GM04504 (cell line): Measurements from ENCODE around the gene MEA1.

Experiments used
- DNase-seq: peaks from one replicate; pipeline ENCODE4 v3.0.0-alpha.2; 2012; ENCODE audit warnings: low read depth

The MEA1 gene

GRCh38 chr6:42970871-42971612 is 42.7 kb downstream of the MEA1 start:
- DNase-seq, result no peak

GRCh38 chr6:42969934-42970333 is 43.8 kb downstream of the MEA1 start:
- DNase-seq, result no peak

GRCh38 chr6:42969431-42969830 is 44.3 kb downstream of the MEA1 start:
- no peak for DNase-seq

GRCh38 chr6:42968783-42969182 is 45.0 kb downstream of the MEA1 start:
- no peak for DNase-seq

GRCh38 chr6:42968126-42968701 is 45.5 kb downstream of the MEA1 start:
- no peak for DNase-seq

GRCh38 chr6:42967228-42967627 is 46.5 kb downstream of the MEA1 start:
- no peak for DNase-seq

GRCh38 chr6:42966571-42966970 is 47.2 kb downstream of the MEA1 start:
- DNase-seq, result no peak

- DNase-seq, result no peak
These were observed 49.7 kb downstream of the MEA1 start for GRCh38 chr6:42963855-42964605.

- DNase-seq, result no peak
These were observed 50.4 kb downstream of the MEA1 start for GRCh38 chr6:42963179-42963854.

- DNase-seq, result no peak
These were observed 51.1 kb downstream of the MEA1 start for GRCh38 chr6:42962502-42963178.

GRCh38 chr6:42962096-42962495 is 51.6 kb downstream of the MEA1 start:
- DNase-seq, result no peak
